DOHH2 (cell line): ENCODE results near the gene ADAMTS8.

Experiments used
- CTCF ChIP-seq: fragments of 200-600 bp; sonication (generic); IDR thresholded peaks from one replicate; pipeline ENCODE4 v1.5.1; 2014; ENCODE audit warnings: antibody characterized with exemption, mild to moderate bottlenecking, low read depth, low read length; ENCODE audit not compliant: poor library complexity, severe bottlenecking
- EZH2phosphoT487 ChIP-seq: fragments of 200-600 bp; sonication (generic); IDR thresholded peaks from 2 replicates; pipeline ENCODE4 v1.6.1; 2017; ENCODE audit warnings: borderline replicate concordance, mild to moderate bottlenecking, antibody characterized with exemption, low read length, moderate library complexity, mixed read lengths

- no peak for TF ChIP-seq CTCF
- no peak for TF ChIP-seq EZH2phosphoT487
Measured at GRCh38 chr11:130465263-130465662, 36.9 kb upstream of the ADAMTS8 start.
